Panc1 (cell line): ENCODE data around the gene RAD23A.
A peak's percentile ranks its signal among the peaks of the same experiment; 100 is the strongest.

Experiments used
- CTCF ChIP-seq: fragments of 450-650 bp; IDR thresholded peaks from 2 replicates; pipeline ENCODE4 v1.5.1; 2017; ENCODE audit warnings: mild to moderate bottlenecking
- SIN3A ChIP-seq: IDR thresholded peaks from 2 replicates; pipeline ENCODE4 v1.6.1; 2012; ENCODE audit warnings: low read depth, mild to moderate bottlenecking, low read length, moderate library complexity, borderline replicate concordance; ENCODE audit not compliant: insufficient read depth
- TCF7L2 ChIP-seq: IDR thresholded peaks from 2 replicates; pipeline ENCODE4 v1.6.1; 2011; ENCODE audit warnings: mild to moderate bottlenecking, low read depth, low read length, inconsistent platforms

DNA sequence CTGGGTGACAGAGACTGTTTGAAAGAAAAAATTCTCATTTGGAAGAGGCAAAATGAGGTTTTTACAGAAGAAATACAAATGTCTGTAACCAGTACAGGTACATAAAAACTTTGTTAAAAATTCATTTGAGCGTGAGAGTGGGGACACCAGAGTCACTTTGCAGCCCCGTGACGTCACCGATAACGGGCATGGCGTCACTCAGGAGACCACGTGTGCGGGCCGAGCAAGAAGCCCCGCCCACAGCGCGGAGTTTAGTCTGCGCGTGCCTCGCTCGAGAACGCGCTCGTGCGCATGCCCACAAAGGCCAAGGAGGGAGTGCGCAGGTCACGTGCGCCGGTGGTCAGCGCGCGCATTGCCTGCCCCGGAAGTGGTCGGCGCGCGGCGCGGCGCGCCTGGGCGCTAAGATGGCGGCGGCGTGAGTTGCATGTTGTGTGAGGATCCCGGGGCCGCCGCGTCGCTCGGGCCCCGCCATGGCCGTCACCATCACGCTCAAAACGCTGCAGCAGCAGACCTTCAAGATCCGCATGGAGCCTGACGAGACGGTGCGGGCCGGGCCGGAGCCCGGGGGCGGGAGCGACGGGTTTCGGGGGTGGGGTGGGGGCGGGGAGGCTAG, at the start of gene RAD23A:
- TF ChIP-seq CTCF (no peak), SIN3A (peak; percentile 89; the same call in 1 of the 2 replicates), TCF7L2 (no peak)
